HG03139 (cell line): ENCODE measurements around the gene SCARF2.

Source experiments
- ATAC-seq: cut with Tn5 transposase; IDR thresholded peaks from one replicate; pipeline ENCODE4 v1.9.1; 2021; ENCODE audit not compliant: unreplicated experiment

The SCARF2 gene

GRCh38 chr22:20440637-20441591, 3.3 kb upstream of the SCARF2 start:
- ATAC-seq: no peak

GRCh38 chr22:20439928-20440575, 2.4 kb upstream of the SCARF2 start:
- ATAC-seq: no peak

- no peak for ATAC-seq
Measured at GRCh38 chr22:20439556-20439927, 1.9 kb upstream of the SCARF2 start.

- no peak for ATAC-seq
Measured at GRCh38 chr22:20438678-20439492, 1.3 kb upstream of the SCARF2 start.

- no peak for ATAC-seq
Measured at GRCh38 chr22:20438427-20438677, 727 bp upstream of the SCARF2 start.

GRCh38 chr22:20436768-20437612, 635 bp downstream of the SCARF2 start:
- no peak for ATAC-seq

GRCh38 chr22:20436307-20436767, 1.3 kb downstream of the SCARF2 start:
- no peak for ATAC-seq

GRCh38 chr22:20435436-20436306, 2.0 kb downstream of the SCARF2 start:
- ATAC-seq: no peak

- no peak for ATAC-seq
Measured at GRCh38 chr22:20434773-20435172, 2.9 kb downstream of the SCARF2 start.

GRCh38 chr22:20434264-20434751, 3.3 kb downstream of the SCARF2 start:
- no peak for ATAC-seq

GRCh38 chr22:20433686-20434241, 3.9 kb downstream of the SCARF2 start:
- no peak for ATAC-seq

GRCh38 chr22:20433191-20433590, 4.4 kb downstream of the SCARF2 start:
- no peak for ATAC-seq

GRCh38 chr22:20432244-20432686, 5.4 kb downstream of the SCARF2 start:
- no peak for ATAC-seq

GRCh38 chr22:20431511-20432192, 6.0 kb downstream of the SCARF2 start:
- ATAC-seq: no peak

GRCh38 chr22:20430720-20431510, 6.7 kb downstream of the SCARF2 start:
- ATAC-seq: no peak

- no peak for ATAC-seq
Measured at GRCh38 chr22:20430101-20430719, 7.4 kb downstream of the SCARF2 start.
